Activated naive CD8-positive, alpha-beta T cell treated with anti-CD3 and anti-CD28 coated beads, Interleukin-2, amount 50 U/mL, for 24 hours (primary cell): Measurements from ENCODE around the gene ZSCAN25.

Source experiments
- ATAC-seq: fragments of 150-1000 bp; cut with Tn5 transposase; one replicate; pipeline ENCODE4 v1.10.0; 2021
- DNase-seq: peaks from one replicate; pipeline ENCODE4 v3.0.0; 2021
- H3K27ac Mint-ChIP-seq: one replicate; pipeline ENCODE4 v1.8.0; 2021; ENCODE audit warnings: mild to moderate bottlenecking, mixed read lengths
- H3K27me3 Mint-ChIP-seq: one replicate; pipeline ENCODE4 v1.8.0; 2021; ENCODE audit warnings: mixed read lengths
- H3K36me3 Mint-ChIP-seq: one replicate; pipeline ENCODE4 v1.8.0; 2021; ENCODE audit warnings: low read depth, mixed read lengths
- H3K4me1 Mint-ChIP-seq: one replicate; pipeline ENCODE4 v1.8.0; 2021; ENCODE audit warnings: mixed read lengths
- H3K4me3 Mint-ChIP-seq: one replicate; pipeline ENCODE4 v1.8.0; 2021; ENCODE audit warnings: mild to moderate bottlenecking, moderate library complexity, mixed read lengths
- H3K9me3 Mint-ChIP-seq: one replicate; pipeline ENCODE4 v1.8.0; 2021; ENCODE audit warnings: mixed read lengths

The ZSCAN25 gene

DNA sequence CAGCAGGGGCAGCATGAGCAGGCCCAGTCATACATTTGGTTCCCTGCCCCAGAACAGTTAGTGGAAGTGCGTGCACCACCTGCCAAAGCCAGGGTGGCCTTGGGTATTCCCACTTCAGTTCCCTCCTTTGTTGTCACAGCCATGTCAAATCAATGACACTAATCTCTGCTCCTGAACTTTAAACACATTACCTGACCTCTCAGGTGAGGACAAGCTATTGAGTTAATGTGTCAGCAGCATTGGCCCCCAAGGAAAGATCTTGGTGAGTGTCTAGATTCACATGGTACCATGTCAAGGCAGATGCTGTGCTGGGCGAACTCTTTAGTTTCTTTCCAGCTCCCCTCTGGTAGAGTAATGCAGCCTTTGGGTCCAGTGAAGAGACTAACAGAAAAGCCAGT lies 60.9 kb downstream of the ZSCAN25 start:
- ATAC-seq = no peak
- Mint-ChIP-seq H3K27ac (no peak overlapping the region), H3K36me3 (no peaks in the 10 kb centered on the region), H3K27me3 (no peaks in the 10 kb centered on the region), H3K4me1 (peaks cover 18% of the 10 kb centered on the region), H3K4me3 (no peak overlapping the region), H3K9me3 (no peaks in the 10 kb centered on the region)
- no peak for DNase-seq

DNA sequence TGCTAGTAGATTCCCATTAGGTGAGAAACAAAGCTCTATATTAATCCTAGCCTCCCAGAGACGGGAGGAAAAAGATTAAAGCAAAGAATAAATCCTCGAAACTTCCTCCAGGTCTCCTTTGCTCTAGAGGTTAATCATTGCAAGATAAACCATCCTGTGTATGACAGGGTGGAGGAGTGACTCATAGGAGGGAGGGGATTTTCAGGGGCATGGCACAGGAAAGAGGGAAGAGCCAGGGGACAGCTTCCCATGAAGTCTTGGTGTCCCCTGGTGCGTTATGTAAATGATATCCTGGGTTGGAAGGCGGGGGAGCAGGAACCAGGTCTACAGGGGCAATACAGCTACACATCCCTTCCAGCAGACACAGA lies 62.3 kb downstream of the ZSCAN25 start:
- DNase-seq (no peak), ATAC-seq (peak; percentile 54)
- Mint-ChIP-seq H3K27ac (no peak overlapping the region), H3K9me3 (no peaks in the 10 kb centered on the region), H3K36me3 (no peaks in the 10 kb centered on the region), H3K27me3 (no peaks in the 10 kb centered on the region), H3K4me3 (no peak overlapping the region), H3K4me1 (peaks cover 18% of the 10 kb centered on the region)

DNA sequence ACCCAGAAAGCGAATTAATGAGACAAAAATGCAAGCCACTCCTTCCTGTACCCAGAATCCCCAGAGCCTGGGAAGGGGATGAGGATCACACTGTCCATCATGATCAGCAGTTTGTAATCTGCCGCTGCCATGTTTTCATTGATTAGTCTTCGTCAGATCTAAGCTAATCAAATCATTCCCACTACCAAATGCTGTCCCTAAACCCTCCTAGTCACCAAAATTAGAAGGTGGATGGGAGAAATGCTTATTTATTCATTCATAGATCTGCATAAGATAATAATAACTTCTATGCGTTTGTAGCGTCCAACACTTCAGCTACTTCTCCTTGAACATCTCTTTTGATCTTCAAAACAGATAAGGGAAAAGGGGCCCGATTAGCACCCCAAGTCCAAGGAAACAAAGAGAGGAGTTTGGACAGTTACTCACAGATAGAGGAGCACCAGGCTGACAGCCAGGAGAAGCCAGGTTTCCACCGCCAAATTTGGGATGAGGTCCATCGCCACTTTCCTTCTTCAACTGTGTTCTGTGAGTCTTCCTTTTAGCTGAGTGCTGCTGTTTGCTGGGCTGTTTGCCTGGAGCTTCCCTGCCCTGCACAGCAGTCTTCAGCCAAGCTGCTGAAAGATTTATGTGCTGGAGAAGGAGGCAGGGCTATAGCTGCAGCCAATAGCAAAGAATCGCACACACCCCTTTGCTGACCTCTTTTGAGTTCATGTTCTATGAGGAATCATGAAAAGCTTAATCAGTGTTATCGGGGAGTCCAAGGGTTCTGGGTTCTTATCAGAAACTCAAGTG lies 62.9 kb downstream of the ZSCAN25 start, which contains the start of gene CYP3A5:
CYP3A5 (minus strand) TSS at position 597 of the 792 bp plus-strand sequence; CDS start at position 497, 100 bp downstream.
- Mint-ChIP-seq H3K4me3 (no peak within 1 kb of the TSS), H3K36me3 (no peaks in the 10 kb centered on the region), H3K27me3 (no peaks in the 10 kb centered on the region), H3K9me3 (no peaks in the 10 kb centered on the region), H3K4me1 (peaks cover 12% of the 10 kb centered on the region), H3K27ac (no peak within 1 kb of the TSS)
- DNase-seq = no peak
- ATAC-seq = no peak
